Measurements from ENCODE around the gene CIDEA.

DNA sequence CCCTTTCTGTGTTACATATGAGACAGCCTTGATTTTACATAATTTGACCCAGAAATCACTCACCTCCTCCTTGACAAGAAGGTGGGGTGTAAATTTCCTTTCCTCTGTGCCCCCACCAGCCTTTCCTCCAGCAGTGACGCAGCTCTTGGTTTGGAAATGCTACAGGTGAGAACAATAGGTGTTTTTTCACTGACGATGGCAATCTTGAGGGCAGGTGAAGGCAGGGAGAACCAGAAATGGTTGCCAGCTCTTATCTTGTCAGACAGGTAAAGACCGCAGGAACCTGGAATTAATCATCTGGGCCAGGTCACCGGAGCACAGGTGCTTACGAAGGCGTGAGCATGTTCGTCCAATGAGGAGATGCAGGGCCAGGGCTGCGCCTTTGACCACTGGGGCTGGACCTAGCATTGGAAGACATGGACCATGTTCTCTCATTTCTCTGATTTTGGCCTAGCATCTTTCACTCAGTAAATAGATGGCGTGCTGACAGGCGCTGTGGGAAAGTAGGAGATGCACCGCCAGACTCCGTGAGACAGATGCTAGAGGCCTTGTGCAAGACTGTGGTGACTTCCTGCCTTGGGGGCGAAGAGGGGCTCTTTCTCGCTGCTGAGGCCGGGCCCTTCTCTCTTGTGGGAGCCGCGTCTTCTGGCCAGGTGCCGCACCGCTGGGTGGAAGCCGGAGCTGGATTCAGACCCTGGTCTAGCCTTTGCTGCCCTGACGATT lies 4.0 kb downstream of the CIDEA start:
- TF ChIP-seq, protein P1, sequence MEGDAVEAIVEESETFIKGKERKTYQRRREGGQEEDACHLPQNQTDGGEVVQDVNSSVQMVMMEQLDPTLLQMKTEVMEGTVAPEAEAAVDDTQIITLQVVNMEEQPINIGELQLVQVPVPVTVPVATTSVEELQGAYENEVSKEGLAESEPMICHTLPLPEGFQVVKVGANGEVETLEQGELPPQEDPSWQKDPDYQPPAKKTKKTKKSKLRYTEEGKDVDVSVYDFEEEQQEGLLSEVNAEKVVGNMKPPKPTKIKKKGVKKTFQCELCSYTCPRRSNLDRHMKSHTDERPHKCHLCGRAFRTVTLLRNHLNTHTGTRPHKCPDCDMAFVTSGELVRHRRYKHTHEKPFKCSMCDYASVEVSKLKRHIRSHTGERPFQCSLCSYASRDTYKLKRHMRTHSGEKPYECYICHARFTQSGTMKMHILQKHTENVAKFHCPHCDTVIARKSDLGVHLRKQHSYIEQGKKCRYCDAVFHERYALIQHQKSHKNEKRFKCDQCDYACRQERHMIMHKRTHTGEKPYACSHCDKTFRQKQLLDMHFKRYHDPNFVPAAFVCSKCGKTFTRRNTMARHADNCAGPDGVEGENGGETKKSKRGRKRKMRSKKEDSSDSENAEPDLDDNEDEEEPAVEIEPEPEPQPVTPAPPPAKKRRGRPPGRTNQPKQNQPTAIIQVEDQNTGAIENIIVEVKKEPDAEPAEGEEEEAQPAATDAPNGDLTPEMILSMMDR (IDR thresholded peaks at IDR 0.05; ENCODE audit: insufficient read depth, low read length): no peak
- TF ChIP-seq POLR2AphosphoS5 (IDR thresholded peaks at IDR 0.05; ENCODE audit: low read depth) (no peak), SPI1 (IDR thresholded peaks at IDR 0.05; ENCODE audit: borderline replicate concordance, low read depth) (no peak)

Data from HL-60 (cell line).